ENCODE measurements around the gene CA10. TPM values are rescaled to one million over a fixed set of nuclear protein-coding genes. Genes with fewer than 3 reads are reported as not detected.

CA10 gene
- total and polyA plus RNA-seq, 11 donors: not detected

DNA sequence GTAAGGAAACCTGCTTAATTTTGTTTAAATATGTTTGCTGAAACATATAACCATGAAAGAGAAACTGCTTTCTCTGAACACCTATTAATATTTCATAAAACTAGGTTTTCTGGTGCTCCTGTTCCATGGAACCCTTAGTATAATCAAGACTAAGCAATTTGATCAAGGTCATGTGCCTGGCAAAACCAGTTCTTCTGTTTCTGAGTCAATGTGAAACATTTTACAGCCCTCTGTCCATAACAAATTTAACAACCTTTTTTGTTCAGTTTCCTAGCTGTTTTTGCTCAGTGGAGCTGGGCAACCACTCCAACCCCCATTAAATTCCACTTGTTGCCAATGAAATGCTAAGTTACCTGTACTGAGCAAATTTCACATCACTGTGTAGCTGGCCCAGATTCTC is 344.0 kb downstream of the CA10 start:
- no peaks in the 10 kb centered on the region for H3K36me3 ChIP-seq
- intact Hi-C loops (cut with DNase I): no loop called here
- DNase-seq (no peak), ATAC-seq (no peak)
- TF ChIP-seq POLR2A (IDR thresholded peaks at IDR 0.05): no peak
- TF ChIP-seq, protein P1, sequence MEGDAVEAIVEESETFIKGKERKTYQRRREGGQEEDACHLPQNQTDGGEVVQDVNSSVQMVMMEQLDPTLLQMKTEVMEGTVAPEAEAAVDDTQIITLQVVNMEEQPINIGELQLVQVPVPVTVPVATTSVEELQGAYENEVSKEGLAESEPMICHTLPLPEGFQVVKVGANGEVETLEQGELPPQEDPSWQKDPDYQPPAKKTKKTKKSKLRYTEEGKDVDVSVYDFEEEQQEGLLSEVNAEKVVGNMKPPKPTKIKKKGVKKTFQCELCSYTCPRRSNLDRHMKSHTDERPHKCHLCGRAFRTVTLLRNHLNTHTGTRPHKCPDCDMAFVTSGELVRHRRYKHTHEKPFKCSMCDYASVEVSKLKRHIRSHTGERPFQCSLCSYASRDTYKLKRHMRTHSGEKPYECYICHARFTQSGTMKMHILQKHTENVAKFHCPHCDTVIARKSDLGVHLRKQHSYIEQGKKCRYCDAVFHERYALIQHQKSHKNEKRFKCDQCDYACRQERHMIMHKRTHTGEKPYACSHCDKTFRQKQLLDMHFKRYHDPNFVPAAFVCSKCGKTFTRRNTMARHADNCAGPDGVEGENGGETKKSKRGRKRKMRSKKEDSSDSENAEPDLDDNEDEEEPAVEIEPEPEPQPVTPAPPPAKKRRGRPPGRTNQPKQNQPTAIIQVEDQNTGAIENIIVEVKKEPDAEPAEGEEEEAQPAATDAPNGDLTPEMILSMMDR (IDR thresholded peaks at IDR 0.05): no peak
- H3K9me3 ChIP-seq: peaks cover 0 to 4% (median 0%) of the 10 kb centered on the region in 12 donors
- no peaks in the 10 kb centered on the region for H3K27me3 ChIP-seq
- no peak overlapping the region for H3K4me3 ChIP-seq
- no peaks in the 10 kb centered on the region for H3K4me1 ChIP-seq
- no peak overlapping the region for H3K27ac ChIP-seq

DNA sequence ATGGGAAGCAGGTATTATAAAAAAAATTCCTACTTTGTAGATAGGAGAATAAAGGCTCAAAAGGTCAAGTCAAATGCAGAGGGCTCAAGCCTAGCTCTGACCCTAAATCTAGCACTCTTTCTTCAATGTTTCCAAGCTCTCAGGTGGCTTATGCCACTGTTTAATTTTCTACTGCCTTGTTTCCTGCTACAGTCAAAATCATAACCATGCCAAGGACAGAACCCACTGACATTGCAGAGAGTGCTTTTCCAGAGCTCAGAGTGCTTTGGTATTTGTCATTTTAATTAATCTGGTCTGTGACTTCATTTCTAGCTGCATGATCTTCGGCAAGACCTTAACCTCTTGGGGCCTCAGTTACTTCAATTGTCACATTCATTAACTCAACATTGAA is 344.7 kb downstream of the CA10 start:
- Histone ChIP-seq H3K27ac (no peak overlapping the region), H3K4me1 (no peaks in the 10 kb centered on the region), H3K36me3 (no peaks in the 10 kb centered on the region), H3K4me3 (no peak overlapping the region), H3K9me3 (peaks cover 0 to 4% (median 0%) of the 10 kb centered on the region in 12 donors), H3K27me3 (no peaks in the 10 kb centered on the region)
- ATAC-seq (no peak), DNase-seq (no peak)
- intact Hi-C loops (cut with DNase I): no loop called here
- WGBS, 4 donors: 76 to 88% (median 82%) methylated on average over 1 of the region's 1 CpG
- TF ChIP-seq POLR2A (IDR thresholded peaks at IDR 0.05): no peak

DNA sequence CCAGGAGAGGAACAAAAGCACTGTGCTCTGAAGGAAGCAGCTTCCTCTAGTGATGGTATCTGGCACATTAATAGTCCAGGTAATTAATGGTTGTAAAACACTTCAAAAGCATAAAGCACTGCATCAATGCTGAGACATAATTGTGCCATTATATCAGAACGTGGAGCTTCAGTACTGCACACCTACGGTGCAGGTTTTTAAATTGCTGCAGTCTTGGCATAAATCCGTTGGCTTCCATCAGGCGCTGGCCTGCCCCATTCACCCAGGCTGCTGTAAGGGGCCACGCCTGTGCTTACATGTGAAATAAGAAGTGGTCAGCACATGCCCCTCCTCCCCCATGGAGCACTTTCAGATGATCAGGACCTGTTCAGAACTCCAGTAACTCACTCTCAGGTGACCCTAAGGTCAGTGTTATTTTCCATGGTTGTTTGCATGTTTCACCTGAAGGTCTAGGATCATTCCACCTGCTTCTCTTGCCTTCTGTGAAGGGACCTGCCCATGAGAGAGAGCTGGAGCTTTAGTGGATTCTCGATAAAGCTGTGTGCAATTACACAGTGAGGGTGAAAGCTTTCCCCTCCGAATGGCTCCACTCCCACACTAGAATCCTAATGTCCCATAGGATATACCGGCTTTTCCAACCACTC is 345.3 kb downstream of the CA10 start:
- Histone ChIP-seq H3K36me3 (no peaks in the 10 kb centered on the region), H3K4me1 (no peaks in the 10 kb centered on the region), H3K27ac (no peak overlapping the region), H3K27me3 (no peaks in the 10 kb centered on the region), H3K4me3 (no peak overlapping the region), H3K9me3 (peaks cover 0 to 4% (median 0%) of the 10 kb centered on the region in 12 donors)
- 78 to 84% (median 82%) methylated on average over 6 to 8 of the region's 8 CpGs for WGBS, 4 donors
- TF ChIP-seq, protein P1 (IDR thresholded peaks at IDR 0.05): no peak
- intact Hi-C loops (cut with DNase I): no loop called here
- DNase-seq (no peak), ATAC-seq (no peak)

DNA sequence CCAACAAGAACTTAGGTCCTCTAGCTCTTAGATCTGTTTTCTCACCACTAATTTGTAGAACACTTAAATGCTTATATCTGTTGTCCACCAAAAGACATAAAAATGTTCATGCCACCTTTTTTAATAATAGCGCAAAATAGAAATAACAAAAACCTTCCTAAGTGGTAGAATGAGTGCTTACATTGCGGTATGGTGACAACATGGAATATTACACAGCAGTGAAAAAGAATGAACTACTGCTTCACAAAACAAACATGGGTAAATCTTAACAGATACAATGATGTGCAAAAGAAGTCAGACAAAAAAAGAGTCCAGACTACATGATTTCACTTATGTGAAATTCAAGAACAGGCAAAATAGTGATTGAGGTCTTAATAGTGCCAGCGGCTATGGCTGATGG is 351.1 kb downstream of the CA10 start:
- TF ChIP-seq, protein P1 (IDR thresholded peaks at IDR 0.05): no peak
- no peak for TF ChIP-seq POLR2A (IDR thresholded peaks at IDR 0.05)
- H3K27me3 ChIP-seq: no peaks in the 10 kb centered on the region
- no peak overlapping the region for H3K4me3 ChIP-seq
- no peak for ATAC-seq
- intact Hi-C loops (cut with DNase I): loop anchor here in 1 of 10 donors (10.0 kb wide), 1 partner anchor 63 kb away; no protein-coding TSS in a partner anchor
- no peaks in the 10 kb centered on the region for H3K4me1 ChIP-seq
- no peak overlapping the region for H3K27ac ChIP-seq
- 95 to 99% (median 95%) methylated on average over 3 of the region's 3 CpGs for WGBS, 4 donors
- no peak for DNase-seq
- no peaks in the 10 kb centered on the region for H3K36me3 ChIP-seq
- H3K9me3 ChIP-seq: peaks cover 0 to 5% (median 0%) of the 10 kb centered on the region in 12 donors

DNA sequence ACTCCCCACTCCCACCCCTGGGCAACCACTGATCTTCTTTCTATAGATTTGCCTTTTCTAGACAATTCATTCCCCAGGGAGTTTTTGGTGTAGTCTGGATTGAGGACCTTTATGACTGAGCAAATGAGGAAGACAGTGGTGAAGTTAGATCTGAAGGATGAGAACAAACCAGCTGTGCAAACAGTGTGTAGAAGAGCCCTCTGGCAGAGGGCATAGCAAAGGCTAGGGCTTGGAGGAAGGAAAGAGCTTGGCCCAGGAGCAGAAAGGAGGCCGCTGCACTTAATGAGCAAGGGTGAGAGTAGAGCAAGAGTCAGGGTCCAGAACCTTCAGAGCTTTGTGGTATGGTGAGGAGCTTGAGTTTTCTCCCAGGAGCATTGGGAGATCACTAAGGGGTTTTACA is 352.7 kb downstream of the CA10 start:
- H3K4me1 ChIP-seq: no peaks in the 10 kb centered on the region
- intact Hi-C loops (cut with DNase I): loop anchor here in 1 of 10 donors (10.0 kb wide), 1 partner anchor 61 kb away; no protein-coding TSS in a partner anchor
- no peak overlapping the region for H3K27ac ChIP-seq
- no peak for TF ChIP-seq POLR2A (IDR thresholded peaks at IDR 0.05)
- TF ChIP-seq, protein P1 (IDR thresholded peaks at IDR 0.05): no peak
- no peaks in the 10 kb centered on the region for H3K27me3 ChIP-seq
- H3K36me3 ChIP-seq: no peaks in the 10 kb centered on the region
- no peak for ATAC-seq
- H3K9me3 ChIP-seq: peaks cover 0 to 5% (median 0%) of the 10 kb centered on the region in 12 donors
- WGBS, 4 donors: 79 to 92% (median 88%) methylated on average over 1 of the region's 1 CpG
- no peak overlapping the region for H3K4me3 ChIP-seq
- DNase-seq: no peak

Data from heart left ventricle (tissue), 16 donors.